HG03139 (cell line): Measurements from ENCODE around the gene HMX2.

ENCODE experiments used
- ATAC-seq: cut with Tn5 transposase; IDR thresholded peaks from one replicate; pipeline ENCODE4 v1.9.1; 2021; ENCODE audit not compliant: unreplicated experiment

Gene HMX2

GRCh38 chr10:123147635-123148413 lies at the start of gene HMX2:
HMX2 (plus strand) TSS chr10:123148136; CDS start chr10:123148379, 243 bp downstream.
- no peak for ATAC-seq

- ATAC-seq = no peak
Observed at GRCh38 chr10:123100030-123100762, 47.7 kb upstream of the HMX2 start.

GRCh38 chr10:123101872-123102271 lies 46.1 kb upstream of the HMX2 start:
- ATAC-seq = no peak

- ATAC-seq = no peak
Observed at GRCh38 chr10:123102673-123103072, 45.3 kb upstream of the HMX2 start.

GRCh38 chr10:123103944-123104343 lies 44.0 kb upstream of the HMX2 start:
- ATAC-seq = no peak

GRCh38 chr10:123109466-123109865 lies 38.5 kb upstream of the HMX2 start:
- ATAC-seq = no peak

GRCh38 chr10:123117644-123118417 lies 30.1 kb upstream of the HMX2 start:
- ATAC-seq = no peak

GRCh38 chr10:123119081-123119480 lies 28.9 kb upstream of the HMX2 start:
- ATAC-seq = no peak

GRCh38 chr10:123126246-123126645 lies 21.7 kb upstream of the HMX2 start:
- ATAC-seq = no peak

- no peak for ATAC-seq
Observed at GRCh38 chr10:123129618-123130271, 18.2 kb upstream of the HMX2 start.

GRCh38 chr10:123132576-123133477 lies 15.1 kb upstream of the HMX2 start:
- ATAC-seq = no peak

- ATAC-seq = no peak
Observed at GRCh38 chr10:123133541-123134342, 14.2 kb upstream of the HMX2 start.

GRCh38 chr10:123134343-123134914 lies 13.5 kb upstream of the HMX2 start:
- ATAC-seq = no peak

- ATAC-seq = no peak
Observed at GRCh38 chr10:123134915-123135414, 13.0 kb upstream of the HMX2 start.

GRCh38 chr10:123135415-123136141 lies 12.4 kb upstream of the HMX2 start, which contains the start of gene HMX3:
HMX3 (plus strand) TSS chr10:123135970; CDS start chr10:123136051, 81 bp downstream.
- ATAC-seq = no peak

GRCh38 chr10:123136221-123136805 lies 11.6 kb upstream of the HMX2 start:
- no peak for ATAC-seq

GRCh38 chr10:123136806-123137642 lies 10.9 kb upstream of the HMX2 start:
- no peak for ATAC-seq
